ENCODE measurements around the gene WDR70. TPM values are rescaled to one million over a fixed set of nuclear protein-coding genes. Genes with fewer than 3 reads are reported as not detected.

The WDR70 gene
- total RNA-seq, 1 donor from 2014 or later = 43.0 TPM

- H3K36me3 Mint-ChIP-seq (ENCODE audit: insufficient read depth) = peaks cover 29% of the 10 kb centered on the region
- H3K4me1 Mint-ChIP-seq (ENCODE audit: low read depth) = peaks cover 10% of the 10 kb centered on the region
- H3K4me3 Mint-ChIP-seq (ENCODE audit: low read depth) = no peak overlapping the region
- no peak overlapping the region for H3K27ac Mint-ChIP-seq
- DNase-seq (ENCODE audit: low spot score, unreplicated experiment) = no peak
- no peak for TF ChIP-seq CTCF (IDR thresholded peaks at IDR 0.05; ENCODE audit: unreplicated experiment)
- no peaks in the 10 kb centered on the region for H3K27me3 Mint-ChIP-seq
- H3K9me3 Mint-ChIP-seq (ENCODE audit: low read depth) = peaks cover 32% of the 10 kb centered on the region
Measured at GRCh38 chr5:37742111-37742510, 363.0 kb downstream of the WDR70 start.

GRCh38 chr5:37751227-37751626 is 372.1 kb downstream of the WDR70 start:
- TF ChIP-seq CTCF (IDR thresholded peaks at IDR 0.05; ENCODE audit: unreplicated experiment) = no peak
- Mint-ChIP-seq H3K9me3 (ENCODE audit: low read depth) (peaks cover 19% of the 10 kb centered on the region), H3K27ac (no peak overlapping the region), H3K4me3 (ENCODE audit: low read depth) (no peak overlapping the region), H3K27me3 (no peaks in the 10 kb centered on the region), H3K4me1 (ENCODE audit: low read depth) (peaks cover 7% of the 10 kb centered on the region), H3K36me3 (ENCODE audit: insufficient read depth) (peaks cover 14% of the 10 kb centered on the region)
- no peak for DNase-seq (ENCODE audit: low spot score, unreplicated experiment)

GRCh38 chr5:37754976-37755375 is 375.9 kb downstream of the WDR70 start:
- no peak for DNase-seq (ENCODE audit: low spot score, unreplicated experiment)
- no peak for TF ChIP-seq CTCF (IDR thresholded peaks at IDR 0.05; ENCODE audit: unreplicated experiment)
- peaks cover 12% of the 10 kb centered on the region for H3K36me3 Mint-ChIP-seq (ENCODE audit: insufficient read depth)
- H3K9me3 Mint-ChIP-seq (ENCODE audit: low read depth) = peaks cover 4% of the 10 kb centered on the region
- H3K4me3 Mint-ChIP-seq (ENCODE audit: low read depth) = no peak overlapping the region
- no peak overlapping the region for H3K27ac Mint-ChIP-seq
- no peaks in the 10 kb centered on the region for H3K27me3 Mint-ChIP-seq
- H3K4me1 Mint-ChIP-seq (ENCODE audit: low read depth) = peaks cover 8% of the 10 kb centered on the region

GRCh38 chr5:37755581-37755980 is 376.5 kb downstream of the WDR70 start:
- Mint-ChIP-seq H3K4me1 (ENCODE audit: low read depth) (peaks cover 6% of the 10 kb centered on the region), H3K27ac (no peak overlapping the region), H3K27me3 (no peaks in the 10 kb centered on the region), H3K9me3 (ENCODE audit: low read depth) (peaks cover 4% of the 10 kb centered on the region), H3K4me3 (ENCODE audit: low read depth) (no peak overlapping the region), H3K36me3 (ENCODE audit: insufficient read depth) (peaks cover 11% of the 10 kb centered on the region)
- TF ChIP-seq CTCF (IDR thresholded peaks at IDR 0.05; ENCODE audit: unreplicated experiment) = no peak
- DNase-seq (ENCODE audit: low spot score, unreplicated experiment) = no peak

GRCh38 chr5:37756248-37756647 is 377.1 kb downstream of the WDR70 start:
- Mint-ChIP-seq H3K4me1 (ENCODE audit: low read depth) (peaks cover 6% of the 10 kb centered on the region), H3K36me3 (ENCODE audit: insufficient read depth) (peaks cover 11% of the 10 kb centered on the region), H3K4me3 (ENCODE audit: low read depth) (no peak overlapping the region), H3K27me3 (no peaks in the 10 kb centered on the region), H3K27ac (peak overlapping the region; percentile 0), H3K9me3 (ENCODE audit: low read depth) (peaks cover 4% of the 10 kb centered on the region)
- no peak for DNase-seq (ENCODE audit: low spot score, unreplicated experiment)
- TF ChIP-seq CTCF (IDR thresholded peaks at IDR 0.05; ENCODE audit: unreplicated experiment) = no peak
